Measurements from ENCODE around the gene C8A.

The C8A gene

DNA sequence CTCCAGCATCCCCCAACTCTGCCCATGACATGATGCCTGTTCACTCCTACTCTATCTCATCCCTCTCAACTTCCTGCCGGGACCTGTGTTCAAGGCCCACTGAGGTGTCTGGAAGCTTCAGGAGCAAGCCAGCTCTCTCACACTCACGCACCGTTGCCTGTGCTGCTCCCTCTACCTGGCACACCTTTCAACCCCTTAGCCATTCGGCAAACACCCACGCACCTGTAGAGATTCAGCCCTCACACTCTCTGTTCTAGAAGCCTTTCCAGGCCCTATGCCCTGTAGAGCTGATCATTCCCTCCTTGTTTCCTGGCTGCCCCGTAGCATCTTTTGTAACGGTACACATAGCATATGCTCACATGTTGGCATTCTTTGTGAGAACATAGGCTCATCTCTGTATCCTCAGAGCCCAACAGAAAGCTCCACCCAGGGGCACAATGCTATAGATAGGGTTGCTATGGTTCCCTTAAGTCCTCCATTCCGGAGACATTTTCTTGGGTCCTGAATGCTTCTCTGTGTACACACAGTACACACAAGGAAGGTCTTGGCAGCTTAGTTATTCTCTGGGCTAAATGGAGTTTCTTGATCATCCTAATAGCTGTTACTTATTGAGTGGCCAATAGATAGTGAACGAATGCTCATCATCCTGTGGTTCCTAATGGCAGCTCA is 109.9 kb downstream of the C8A start:
- TF ChIP-seq CTCF (IDR thresholded peaks at IDR 0.05; ENCODE audit: control extremely low read depth, extremely low read depth, low read depth, missing control alignments): no peak
- ChIA-PET CTCF (no interaction called here), POLR2A (no interaction called here)
- no peak for DNase-seq (ENCODE audit: extremely low spot score)

DNA sequence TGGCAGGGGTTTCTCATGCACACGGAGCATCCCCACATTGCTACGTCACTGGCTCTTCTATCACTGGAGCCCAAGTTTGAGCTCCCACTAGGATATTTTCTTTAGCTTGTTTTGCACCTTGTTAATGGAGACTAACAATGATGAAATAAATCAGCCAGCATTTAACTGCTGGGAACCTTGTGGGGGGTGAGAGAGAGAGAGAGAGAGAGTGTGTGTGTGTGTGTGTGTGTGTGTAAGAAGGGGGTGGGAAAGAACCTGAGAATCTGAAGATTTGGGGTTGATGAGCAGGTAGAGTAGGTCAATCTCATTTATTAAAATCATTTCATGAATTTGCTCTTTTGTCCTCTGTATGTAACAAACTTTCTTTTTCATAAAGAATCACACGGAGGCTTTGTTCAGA is 110.6 kb downstream of the C8A start:
- ChIA-PET POLR2A (no interaction called here), CTCF (interaction anchor here (1.2 kb wide), 1 partner anchor 11 kb away, joined by 3 read pairs; no protein-coding TSS in a partner anchor)
- no peak for TF ChIP-seq CTCF (IDR thresholded peaks at IDR 0.05; ENCODE audit: control extremely low read depth, extremely low read depth, low read depth, missing control alignments)
- DNase-seq (ENCODE audit: extremely low spot score): no peak

- ChIA-PET POLR2A (no interaction called here), CTCF (interaction anchor here (1.2 to 1.9 kb wide), 2 partner anchors 10 to 14 kb away, joined by 3 to 5 read pairs; no protein-coding TSS in a partner anchor)
- TF ChIP-seq CTCF (IDR thresholded peaks at IDR 0.05; ENCODE audit: control extremely low read depth, extremely low read depth, low read depth, missing control alignments): no peak
- DNase-seq (ENCODE audit: extremely low spot score): no peak
Measured at GRCh38 chr1:56965916-56966697, 111.5 kb downstream of the C8A start, which contains the start of gene C8B. C8B (minus strand) TSS chr1:56966015; CDS start chr1:56965948, 67 bp downstream.

- ChIA-PET CTCF (interaction anchor here (1.9 kb wide), 1 partner anchor 14 kb away, joined by 5 read pairs; no protein-coding TSS in a partner anchor), POLR2A (no interaction called here)
Measured at GRCh38 chr1:56966698-56966999, 112.1 kb downstream of the C8A start.

DNA sequence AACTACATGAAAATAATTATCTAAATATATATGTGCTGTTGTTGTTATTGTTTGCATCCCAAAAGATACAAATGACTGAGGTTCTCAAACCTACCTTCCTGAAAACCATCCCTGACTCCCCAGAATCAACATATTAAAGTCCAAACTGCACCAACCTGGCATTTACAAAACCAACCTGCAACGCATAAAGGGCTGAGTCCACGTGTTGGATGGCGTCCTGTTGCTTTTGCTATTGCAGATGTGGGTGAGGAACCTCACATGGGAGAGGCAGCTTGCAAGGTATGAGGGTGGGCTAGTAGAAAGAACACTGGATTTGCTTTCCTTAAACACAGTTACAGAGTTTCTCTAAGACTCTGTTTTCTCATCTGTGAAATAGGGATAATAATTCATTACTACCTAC is 112.8 kb downstream of the C8A start:
- no peak for DNase-seq (ENCODE audit: extremely low spot score)
- CTCF ChIA-PET: interaction anchor here (1.9 kb wide), 1 partner anchor 13 kb away, joined by 5 read pairs; no protein-coding TSS in a partner anchor
- POLR2A ChIA-PET: no interaction called here
- TF ChIP-seq CTCF (IDR thresholded peaks at IDR 0.05; ENCODE audit: control extremely low read depth, extremely low read depth, low read depth, missing control alignments): no peak

More at GRCh38 chr1:56966698-56966999, 112.1 kb downstream of the C8A start:
- no peak for DNase-seq (ENCODE audit: extremely low spot score)
- TF ChIP-seq CTCF (IDR thresholded peaks at IDR 0.05; ENCODE audit: control extremely low read depth, extremely low read depth, low read depth, missing control alignments): no peak

All from GM10248 (cell line).